HUDEP-2 (cell line): Measurements from ENCODE around the gene GTF2IRD2.
A peak's percentile ranks its signal among the peaks of the same experiment; 100 is the strongest.
"Not testable (repeated sequence)": the region's sequence is repeated elsewhere in the genome, so short reads cannot be mapped to it uniquely, and the experiment has no call there.

Experiments
- DNase-seq, 76 experiments: peaks; one replicate each; lab custom pipeline; 2025; ENCODE audit not compliant: unreplicated experiment in 76 of 76; lab: John Stamatoyannopoulos, UW

The GTF2IRD2 gene

GRCh38 chr7:74850833-74851721, at the start of gene GTF2IRD2:
GTF2IRD2 (minus strand) TSS chr7:74851605; CDS start chr7:74836378, 15,227 bp downstream.
- DNase-seq: not testable (repeated sequence)

DNA sequence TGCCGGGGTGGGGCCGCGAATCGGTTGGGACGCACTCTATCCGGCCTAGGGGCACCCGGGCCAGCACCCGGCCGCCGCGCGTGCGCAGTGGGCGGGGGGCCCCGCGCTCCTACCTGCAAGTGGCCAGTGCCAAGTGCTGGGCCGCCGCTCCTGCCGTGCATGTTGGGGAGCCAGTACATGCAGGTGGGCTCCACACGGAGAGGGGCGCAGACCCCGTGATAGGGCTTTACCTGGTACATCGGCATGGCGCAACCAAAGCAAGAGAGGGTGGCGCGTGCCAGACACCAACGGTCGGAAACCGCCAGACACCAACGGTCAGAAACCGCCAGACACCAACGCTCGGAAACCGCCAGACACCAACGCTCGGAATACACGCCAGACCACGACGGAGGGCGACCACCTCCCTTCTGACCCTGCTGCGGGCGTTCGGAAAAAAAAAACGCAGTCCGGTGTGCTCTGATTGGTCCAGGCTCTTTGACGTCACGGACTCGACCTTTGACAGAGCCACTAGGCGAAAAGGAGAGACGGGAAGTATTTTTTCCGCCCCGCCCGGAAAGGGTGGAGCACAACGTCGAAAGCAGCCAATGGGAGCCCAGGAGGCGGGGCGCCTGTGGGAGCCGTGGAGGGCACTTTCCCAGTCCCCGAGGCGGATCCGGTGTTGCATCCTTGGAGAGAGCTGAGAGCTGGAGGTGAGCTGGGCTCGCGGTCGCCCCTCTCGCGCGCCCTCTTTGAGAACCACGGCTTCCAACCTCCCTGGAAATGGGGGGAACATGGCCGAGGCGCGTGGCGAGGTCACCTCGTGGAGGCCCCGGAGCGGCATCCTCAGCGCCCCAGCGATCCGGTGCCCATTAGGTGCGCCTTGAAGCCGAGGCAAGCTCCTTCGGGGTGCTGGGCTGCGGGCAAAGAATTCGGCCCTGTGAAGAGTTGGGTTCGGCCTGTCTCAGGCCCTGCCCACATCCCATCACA, 39.0 kb upstream of the GTF2IRD2 start:
- peak in 69 of 76 experiments; percentile 2 to 76 (median 57) for DNase-seq

DNA sequence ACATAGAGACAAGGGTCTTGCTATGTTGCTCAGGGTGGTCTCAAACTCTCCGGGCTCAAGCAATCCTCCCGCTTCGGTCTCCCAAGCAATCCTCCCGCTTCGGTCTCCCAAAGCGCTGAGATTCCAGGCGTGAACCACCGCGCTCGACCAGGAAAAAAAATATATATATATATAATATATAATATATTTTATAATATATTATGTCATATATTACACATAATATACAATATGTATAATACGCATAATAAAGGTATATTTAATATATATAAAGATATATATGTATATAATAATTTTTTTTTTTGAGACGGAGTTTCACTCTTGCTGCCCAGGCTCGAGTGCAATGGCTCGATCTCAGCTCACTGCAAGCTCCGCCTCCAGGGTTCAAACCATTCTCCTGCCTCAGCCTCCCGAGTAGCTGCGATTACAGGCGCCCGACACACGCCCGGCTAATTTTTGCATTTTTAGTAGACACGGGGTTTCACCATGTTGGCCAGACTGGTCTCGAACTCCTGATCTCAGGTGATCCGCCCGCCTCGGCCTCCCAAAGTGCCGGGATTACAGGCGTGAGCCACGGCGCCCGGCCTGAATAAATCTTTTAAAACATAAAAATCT, 38.2 kb upstream of the GTF2IRD2 start:
- DNase-seq: not testable (repeated sequence)

- DNase-seq: not testable (repeated sequence)
Observed at GRCh38 chr7:74885295-74885694, 33.9 kb upstream of the GTF2IRD2 start.

DNA sequence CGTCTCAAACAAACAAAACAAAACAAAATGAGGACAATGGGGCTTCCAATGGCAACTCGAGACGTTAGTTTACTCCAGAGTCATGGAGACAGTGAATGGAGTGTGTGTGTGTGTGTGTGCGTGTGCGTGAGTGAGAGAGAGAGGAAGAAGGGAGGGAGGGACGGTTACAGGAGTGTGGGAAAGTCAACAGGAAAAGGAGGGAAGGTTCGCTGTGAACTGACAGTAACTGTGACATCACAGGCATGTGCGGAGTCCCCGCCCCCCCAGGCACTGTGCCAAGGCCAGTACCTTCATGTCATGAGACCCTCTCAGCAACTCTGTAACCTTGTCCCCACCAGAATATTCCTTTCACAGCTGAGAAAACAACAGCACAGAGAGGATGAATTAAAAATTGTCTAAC, 30.7 kb upstream of the GTF2IRD2 start:
- not testable (repeated sequence) for DNase-seq

DNA sequence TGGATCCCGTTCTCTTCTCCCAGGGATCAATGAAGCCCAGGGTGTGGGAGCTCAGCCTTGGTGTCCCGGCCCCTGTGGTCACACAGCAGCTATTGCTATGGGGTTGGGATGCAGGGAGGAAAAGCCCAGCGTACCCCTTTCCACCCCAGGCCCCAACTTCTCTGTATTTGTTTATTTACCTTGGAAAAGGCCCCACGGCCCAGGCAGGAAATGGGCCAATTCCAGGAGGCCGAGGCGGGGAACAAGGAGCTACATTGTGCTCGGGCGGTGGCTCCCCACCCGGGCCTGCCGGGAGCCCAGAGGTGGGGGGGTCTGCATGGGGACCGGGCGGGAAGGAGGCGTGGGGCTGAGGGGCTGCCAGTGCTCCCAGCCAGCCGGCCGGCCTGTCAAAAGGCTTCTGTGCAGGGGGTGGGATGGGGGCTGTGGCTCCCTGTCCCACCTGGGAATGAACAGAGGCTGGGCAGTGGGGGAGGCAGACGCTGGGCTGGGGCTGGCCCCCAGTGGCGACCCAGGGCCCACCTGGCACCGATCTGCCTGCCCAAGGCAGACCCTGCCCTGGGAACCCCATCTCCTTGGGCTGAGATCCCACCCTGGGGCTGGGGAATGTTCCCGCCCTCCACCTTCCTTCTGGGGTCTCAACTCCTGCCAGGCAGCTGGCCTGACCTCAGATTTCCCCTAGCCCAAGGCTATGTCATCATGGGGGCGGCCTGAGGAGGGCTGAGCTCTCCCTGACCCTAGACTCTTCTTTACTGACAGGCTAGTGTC, 23.5 kb upstream of the GTF2IRD2 start:
- DNase-seq: not testable (repeated sequence)

GRCh38 chr7:74874104-74874747, 22.8 kb upstream of the GTF2IRD2 start:
- DNase-seq: not testable (repeated sequence)

DNA sequence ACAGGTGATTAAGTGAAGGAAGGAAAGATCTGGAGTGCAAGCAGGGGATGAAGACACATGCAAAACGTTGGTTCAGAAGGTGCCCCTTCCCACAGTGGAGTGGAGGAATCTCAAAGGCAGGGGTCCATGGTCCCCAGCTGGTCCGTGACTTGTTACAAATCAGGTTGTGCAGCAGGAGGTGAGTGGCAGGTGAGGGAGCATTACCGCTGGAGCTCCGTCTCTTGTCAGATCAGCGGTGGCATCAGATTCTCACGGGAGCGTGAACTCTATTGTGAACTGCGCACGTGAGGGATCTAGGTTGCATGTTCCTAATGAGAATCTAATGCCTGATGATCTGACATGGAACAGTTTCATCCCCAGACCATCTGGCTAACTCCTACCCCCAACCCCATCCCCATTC, 21.1 kb upstream of the GTF2IRD2 start:
- DNase-seq: not testable (repeated sequence)

- DNase-seq: not testable (repeated sequence)
Observed at GRCh38 chr7:74865777-74866176, 14.4 kb upstream of the GTF2IRD2 start.

- DNase-seq: not testable (repeated sequence)
Observed at GRCh38 chr7:74849853-74850252, 1.6 kb downstream of the GTF2IRD2 start.

GRCh38 chr7:74830411-74830810, 21.0 kb downstream of the GTF2IRD2 start:
- not testable (repeated sequence) for DNase-seq

DNA sequence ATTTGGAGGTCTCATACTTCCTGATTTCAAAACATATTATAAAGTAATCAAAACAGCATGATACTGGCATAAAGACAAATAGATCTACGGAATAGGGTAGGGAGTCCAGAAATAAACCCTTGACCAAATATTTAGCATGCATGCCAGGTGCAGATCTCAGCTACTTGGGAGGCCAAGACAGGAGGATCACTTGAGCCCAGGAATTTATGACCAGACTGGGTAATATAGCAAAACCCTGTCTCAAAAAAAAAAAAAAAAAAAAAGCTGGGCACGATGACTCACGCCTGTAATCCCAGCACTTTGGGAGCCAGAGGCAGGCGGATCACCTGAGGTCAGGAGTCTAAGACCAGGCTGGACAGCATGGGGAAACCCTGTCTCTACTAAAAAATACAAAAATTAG, 21.4 kb downstream of the GTF2IRD2 start:
- not testable (repeated sequence) for DNase-seq

GRCh38 chr7:74821259-74821658, 30.1 kb downstream of the GTF2IRD2 start:
- not testable (repeated sequence) for DNase-seq

GRCh38 chr7:74820146-74820805, 31.1 kb downstream of the GTF2IRD2 start:
- not testable (repeated sequence) for DNase-seq

- DNase-seq: not testable (repeated sequence)
Observed at GRCh38 chr7:74815882-74816281, 35.5 kb downstream of the GTF2IRD2 start.

- peak in 3 of 76 experiments; percentile 0 for DNase-seq
Observed at GRCh38 chr7:74798644-74799043, 52.8 kb downstream of the GTF2IRD2 start.

DNA sequence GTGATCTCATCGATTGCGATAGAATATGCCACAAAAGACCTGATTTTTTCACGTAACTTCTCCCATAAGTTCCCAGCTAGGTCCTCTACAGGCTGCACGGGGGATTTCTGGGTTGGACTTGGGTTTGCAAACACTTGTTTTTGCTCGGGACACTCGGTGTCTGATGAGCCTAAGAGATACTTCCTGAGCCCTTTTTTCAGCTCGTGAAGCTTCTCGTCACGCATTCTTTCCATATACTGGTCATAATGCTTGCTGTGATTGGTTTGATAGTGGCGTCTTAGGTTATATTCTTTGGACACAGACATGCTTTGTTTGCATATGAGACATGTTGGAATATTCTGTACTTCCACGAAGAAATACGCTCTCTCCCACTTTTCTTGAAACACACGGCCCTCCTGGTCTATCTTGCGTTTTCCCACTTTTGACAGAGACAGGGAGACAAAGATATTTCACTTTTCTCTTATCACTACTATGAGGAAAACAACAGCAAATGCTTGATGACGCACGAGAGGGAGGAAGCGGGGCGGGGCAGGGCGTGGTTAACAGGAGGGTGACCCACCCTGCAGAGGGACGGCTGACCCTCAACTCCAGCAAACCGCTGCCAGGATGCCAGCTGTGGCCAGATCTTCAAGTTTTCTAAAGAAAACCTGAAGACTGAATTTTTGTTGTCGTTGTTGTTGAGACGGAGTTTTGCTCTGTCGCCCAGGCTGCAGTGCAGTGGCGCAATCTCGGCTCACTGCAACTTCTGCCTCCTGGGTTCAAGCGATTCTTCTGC, 53.4 kb downstream of the GTF2IRD2 start:
- not testable (repeated sequence) for DNase-seq

DNA sequence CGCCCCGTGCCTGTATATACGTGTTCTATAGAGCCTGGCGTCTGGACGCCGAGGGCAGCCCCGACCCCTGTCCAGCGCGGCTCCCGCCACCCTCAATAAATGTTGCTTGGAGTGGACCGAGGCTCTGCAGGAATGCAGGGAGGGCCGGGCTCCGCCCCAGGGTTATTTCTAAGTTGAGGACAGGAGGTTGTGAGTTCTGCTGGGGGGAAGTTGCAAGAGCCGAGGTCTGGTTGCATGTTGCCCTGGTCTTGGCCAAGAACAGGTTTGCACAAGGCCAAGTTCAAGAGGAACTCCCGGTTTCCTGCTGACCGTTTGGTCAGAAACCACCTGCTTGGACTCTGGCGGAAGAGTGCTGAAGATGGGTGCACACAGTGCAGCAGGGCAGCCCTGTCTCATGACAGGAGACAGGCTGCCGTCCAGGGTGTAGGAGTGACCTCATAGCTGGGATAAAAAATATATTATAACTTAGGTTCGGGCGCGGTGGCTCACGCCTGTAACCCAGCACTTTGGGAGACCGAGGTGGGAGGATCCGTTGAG, 62.1 kb downstream of the GTF2IRD2 start:
- not testable (repeated sequence) for DNase-seq
